Uterus (tissue), 4 donors: Measurements from ENCODE around the gene TGM2. TPM values are rescaled to one million over a fixed set of nuclear protein-coding genes. Genes with fewer than 3 reads are reported as not detected.

Experiments used
- DNase-seq, 2 donors: peaks; one replicate each; pipeline ENCODE4 v3.0.0-alpha.2; 2019 to 2020
- H3K27ac ChIP-seq, 2 donors: fragments of 200-600 bp; sonication (generic); 1 replicate in 1 of 2; 2 replicates in 1 of 2; pipeline ENCODE4 v1.5.1; 2016 to 2018
- H3K27me3 ChIP-seq, 2 donors: fragments of 200-600 bp; sonication (generic); one replicate each; pipeline ENCODE4 v1.5.1; 2018 to 2019; ENCODE audit warnings: control low read depth in 1 of 2
- H3K36me3 ChIP-seq, 2 donors: fragments of 200-600 bp; sonication (generic); one replicate each; pipeline ENCODE4 v1.5.1; 2019; ENCODE audit warnings: control low read depth in 1 of 2
- H3K4me1 ChIP-seq, 2 donors: fragments of 200-600 bp; sonication (generic); one replicate each; pipeline ENCODE4 v1.5.1; 2018 to 2019; ENCODE audit warnings: control low read depth in 1 of 2
- H3K4me3 ChIP-seq, 2 donors: fragments of 200-600 bp; sonication (generic); 1 replicate in 1 of 2; 2 replicates in 1 of 2; pipeline ENCODE4 v1.5.1; 2018 to 2019; ENCODE audit warnings: mild to moderate bottlenecking in 1 of 2
- H3K9me3 ChIP-seq, 2 donors: fragments of 200-600 bp; sonication (generic); one replicate each; pipeline ENCODE4 v1.5.1; 2019; ENCODE audit warnings: control low read depth in 1 of 2
- CTCF ChIP-seq, 4 experiments: fragments of 200-600 bp in 2 of 4; fragments of 450-650 bp in 2 of 4; sonication (generic) in 2 of 4; IDR thresholded peaks; one replicate each; pipeline ENCODE4 v1.5.1; 2016 to 2019; ENCODE audit warnings: antibody characterized with exemption in 4 of 4, mild to moderate bottlenecking in 2 of 4, moderate library complexity in 1 of 4
- POLR2A ChIP-seq, 2 donors: fragments of 450-650 bp; IDR thresholded peaks; one replicate each; pipeline ENCODE4 v1.6.1; 2016; ENCODE audit warnings: antibody characterized with exemption in 2 of 2, mild to moderate bottlenecking in 1 of 2, moderate library complexity in 1 of 2
- intact Hi-C: fragments of 100-400 bp; cut with DNase I; formaldehyde crosslinking; loops from one replicate; pipeline ENCODE4 v1.15.1; 2023; ENCODE audit warnings: low total_unique reads
- total RNA-seq, 4 donors: library from RNA; depleted of rRNA in 3 of 4; stranded (reverse); fragments of >200 nt in 3 of 4; gene quantifications; one replicate each; pipeline versions ENCODE4 v1.1.0 to v1.2.4, GENCODE V29; 2014 to 2023
- donor health status: DM: yes; HTN: yes; CAD: no.

TGM2 gene
- total RNA-seq, 4 donors from 2014 or later: 136 to 639 (median 209) TPM

- Histone ChIP-seq H3K4me1 (peaks cover 3 to 14% of the 10 kb centered on the region in 2 donors), H3K27me3 (no peaks in the 10 kb centered on the region), H3K36me3 (no peaks in the 10 kb centered on the region), H3K27ac (peak overlapping the region; percentile 73 to 84), H3K4me3 (no peak overlapping the region), H3K9me3 (no peaks in the 10 kb centered on the region)
- intact Hi-C loops: no loop called here
- TF ChIP-seq CTCF (IDR thresholded peaks at IDR 0.05) (no peak), POLR2A (IDR thresholded peaks at IDR 0.05) (no peak)
- no peak for DNase-seq
Measured at GRCh38 chr20:38143238-38143645, 21.8 kb downstream of the TGM2 start.

- Histone ChIP-seq H3K4me1 (peaks cover 3 to 14% of the 10 kb centered on the region in 2 donors), H3K27ac (no peak overlapping the region), H3K9me3 (no peaks in the 10 kb centered on the region), H3K36me3 (no peaks in the 10 kb centered on the region), H3K27me3 (no peaks in the 10 kb centered on the region), H3K4me3 (no peak overlapping the region)
- TF ChIP-seq POLR2A (IDR thresholded peaks at IDR 0.05) (no peak), CTCF (IDR thresholded peaks at IDR 0.05) (no peak)
- intact Hi-C loops: no loop called here
- no peak for DNase-seq
Measured at GRCh38 chr20:38141889-38142494, 23.1 kb downstream of the TGM2 start.

DNA sequence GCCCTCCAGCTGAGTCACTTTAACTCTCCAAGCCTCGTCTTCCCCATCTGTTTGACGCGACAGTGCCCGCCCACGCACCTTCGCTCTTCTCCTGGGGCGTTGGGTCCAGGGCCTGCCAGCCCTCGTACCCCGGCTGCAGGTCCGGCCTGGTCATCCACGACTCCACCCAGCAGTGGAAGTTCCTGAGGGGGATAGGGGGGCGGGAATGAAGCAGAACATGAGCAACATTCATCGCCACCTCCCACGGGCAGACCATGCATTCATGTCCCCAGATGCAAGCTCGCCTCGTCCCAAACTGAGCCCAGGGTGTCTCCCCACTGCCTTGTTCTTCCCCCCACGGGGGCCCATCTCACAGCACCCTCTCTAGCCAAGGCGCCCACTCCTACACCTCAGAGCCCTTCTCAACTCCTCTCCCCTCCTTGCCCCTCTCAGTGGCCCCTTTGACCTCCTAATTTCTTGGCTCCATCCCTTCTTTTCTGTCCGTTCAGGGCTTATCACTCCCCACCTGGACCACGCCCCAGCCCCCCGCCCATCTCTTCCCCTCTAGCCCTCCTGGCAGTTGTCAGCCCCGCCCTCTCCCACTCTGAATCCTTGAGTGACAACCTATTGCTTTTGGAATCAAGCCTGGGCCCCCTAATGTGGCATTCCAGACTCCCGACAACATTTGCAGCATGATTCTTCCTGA, 23.7 kb downstream of the TGM2 start:
- no peak for TF ChIP-seq CTCF (IDR thresholded peaks at IDR 0.05)
- no peak for TF ChIP-seq POLR2A (IDR thresholded peaks at IDR 0.05)
- Histone ChIP-seq H3K4me3 (no peak overlapping the region), H3K4me1 (peaks cover 3 to 14% of the 10 kb centered on the region in 2 donors), H3K9me3 (no peaks in the 10 kb centered on the region), H3K27me3 (no peaks in the 10 kb centered on the region), H3K27ac (no peak overlapping the region), H3K36me3 (no peaks in the 10 kb centered on the region)
- DNase-seq: no peak
- intact Hi-C loops: no loop called here

DNA sequence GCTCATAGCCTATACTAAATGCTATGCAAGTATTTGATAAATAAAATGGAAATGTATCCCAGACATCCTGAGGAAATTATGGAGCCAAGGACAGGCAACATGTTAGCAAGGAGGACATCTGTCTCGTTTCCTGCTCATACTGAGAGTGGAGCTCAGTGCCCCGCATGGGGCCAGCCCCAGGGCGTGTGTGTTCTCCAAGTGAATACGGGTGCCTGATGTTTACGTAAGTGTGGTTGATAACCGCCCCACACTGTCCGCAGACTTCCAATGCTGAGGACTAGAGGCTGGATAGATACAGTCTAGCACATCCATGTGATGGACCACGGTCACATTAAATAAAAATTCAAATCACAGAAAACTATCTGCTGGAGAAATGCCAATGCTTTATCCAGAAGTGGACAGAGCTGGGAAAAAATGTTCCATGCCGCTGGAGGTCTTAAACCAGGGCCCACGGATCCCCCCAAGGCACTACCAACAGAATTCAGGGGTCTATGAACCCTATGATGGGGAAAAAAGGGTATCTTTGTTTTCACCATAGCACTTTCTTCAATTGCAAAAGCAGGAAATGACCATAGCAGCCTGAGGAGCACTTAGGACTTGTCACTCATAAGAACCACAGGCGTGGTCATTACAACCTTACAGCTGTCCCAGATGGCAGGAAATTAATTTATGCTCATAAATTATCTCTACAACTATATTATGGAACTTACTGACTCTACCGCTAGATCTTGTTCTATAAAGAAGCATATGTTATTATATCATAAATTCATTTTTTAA, 24.9 kb downstream of the TGM2 start:
- no peak overlapping the region for H3K27ac ChIP-seq
- H3K36me3 ChIP-seq: no peaks in the 10 kb centered on the region
- H3K9me3 ChIP-seq: no peaks in the 10 kb centered on the region
- intact Hi-C loops: no loop called here
- peaks cover 3 to 14% of the 10 kb centered on the region in 2 donors for H3K4me1 ChIP-seq
- no peaks in the 10 kb centered on the region for H3K27me3 ChIP-seq
- peak; percentile 6 to 10 for DNase-seq
- TF ChIP-seq CTCF (IDR thresholded peaks at IDR 0.05): no peak
- no peak for TF ChIP-seq POLR2A (IDR thresholded peaks at IDR 0.05)
- no peak overlapping the region for H3K4me3 ChIP-seq
